ENCODE measurements around the gene TBC1D22A. TPM values are rescaled to one million over a fixed set of nuclear protein-coding genes. Genes with fewer than 3 reads are reported as not detected.

Gene TBC1D22A
- total and polyA plus RNA-seq, 2 donors = 11.8 to 25.7 TPM

DNA sequence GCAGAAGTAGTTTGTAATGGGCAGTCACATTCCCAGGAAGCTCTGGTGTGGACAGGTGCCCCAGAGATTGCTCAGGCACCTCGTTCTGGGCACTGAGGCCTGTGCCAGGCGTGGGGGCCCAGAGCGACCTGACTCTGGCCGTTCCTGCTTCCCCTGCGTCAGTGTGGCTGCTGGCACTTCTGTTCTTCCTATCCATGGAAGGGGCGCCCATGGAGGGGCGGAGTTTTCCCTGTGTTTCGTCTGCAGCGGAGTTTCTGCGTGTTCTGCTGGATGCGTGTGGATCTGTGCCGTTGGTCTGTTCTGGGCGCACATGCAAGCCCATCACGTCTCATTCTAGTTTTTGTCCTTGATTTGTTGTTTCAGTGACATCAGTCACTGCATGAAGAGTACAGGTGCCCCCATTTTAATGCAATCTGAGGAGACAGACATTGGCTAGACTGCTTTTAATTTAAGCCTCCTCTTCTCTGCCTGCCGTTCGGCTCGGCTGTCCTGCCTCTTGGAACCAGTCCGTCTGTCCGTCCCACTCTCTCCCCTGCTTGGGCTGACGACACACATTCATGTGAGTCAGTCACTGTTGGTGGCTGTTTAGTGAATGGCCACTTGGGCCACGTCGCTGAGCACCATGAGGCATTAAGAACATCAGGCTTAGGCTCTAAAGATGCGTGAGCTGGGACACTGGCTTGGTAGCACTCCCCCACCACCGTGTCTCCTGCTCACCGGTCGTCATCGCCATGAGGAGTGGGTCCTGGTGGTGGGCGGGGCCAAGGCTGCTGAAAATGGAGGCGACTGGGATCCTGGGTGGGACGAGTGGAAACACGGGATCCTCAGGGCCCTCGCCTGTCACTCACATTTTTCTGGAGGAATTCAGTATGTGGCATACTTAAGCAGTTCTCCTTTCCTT lies 255.8 kb downstream of the TBC1D22A start:
- no peak overlapping the region for H3K27ac ChIP-seq (ENCODE audit: low read depth in 1 of 2, low read length in 1 of 2)
- H3K27me3 ChIP-seq (ENCODE audit: control insufficient read depth in 2 of 2, insufficient read depth in 1 of 2, low read length in 1 of 2) = no peaks in the 10 kb centered on the region
- DNase-seq (ENCODE audit: low read depth in 6 of 9, low spot score in 9 of 9) = no peak
- H3K36me3 ChIP-seq (ENCODE audit: control insufficient read depth in 2 of 2, insufficient read depth in 2 of 2, low read length in 1 of 2) = no peaks in the 10 kb centered on the region
- H3K4me1 ChIP-seq (ENCODE audit: control insufficient read depth in 2 of 2, insufficient read depth in 2 of 2, low read length in 2 of 2) = no peaks in the 10 kb centered on the region
- H3K4me3 ChIP-seq (ENCODE audit: low read length in 2 of 2) = no peak overlapping the region
- WGBS = 98% methylated on average over 32 of the region's 32 CpGs
- peaks cover 0 to 15% of the 10 kb centered on the region in 2 donors for H3K9me3 ChIP-seq (ENCODE audit: control insufficient read depth in 2 of 2, insufficient read depth in 1 of 2, low read length in 1 of 2)

- H3K4me1 ChIP-seq (ENCODE audit: control insufficient read depth in 2 of 2, insufficient read depth in 2 of 2, low read length in 2 of 2) = no peaks in the 10 kb centered on the region
- WGBS = 93% methylated on average over 22 of the region's 22 CpGs
- no peak overlapping the region for H3K27ac ChIP-seq (ENCODE audit: low read depth in 1 of 2, low read length in 1 of 2)
- DNase-seq (ENCODE audit: low read depth in 6 of 9, low spot score in 9 of 9) = no peak
- H3K4me3 ChIP-seq (ENCODE audit: low read length in 2 of 2) = no peak overlapping the region
- H3K36me3 ChIP-seq (ENCODE audit: control insufficient read depth in 2 of 2, insufficient read depth in 2 of 2, low read length in 1 of 2) = no peaks in the 10 kb centered on the region
- no peaks in the 10 kb centered on the region for H3K27me3 ChIP-seq (ENCODE audit: control insufficient read depth in 2 of 2, insufficient read depth in 1 of 2, low read length in 1 of 2)
- peaks cover 0 to 15% of the 10 kb centered on the region in 2 donors for H3K9me3 ChIP-seq (ENCODE audit: control insufficient read depth in 2 of 2, insufficient read depth in 1 of 2, low read length in 1 of 2)
These were observed 256.8 kb downstream of the TBC1D22A start for GRCh38 chr22:47019012-47019790.

DNA sequence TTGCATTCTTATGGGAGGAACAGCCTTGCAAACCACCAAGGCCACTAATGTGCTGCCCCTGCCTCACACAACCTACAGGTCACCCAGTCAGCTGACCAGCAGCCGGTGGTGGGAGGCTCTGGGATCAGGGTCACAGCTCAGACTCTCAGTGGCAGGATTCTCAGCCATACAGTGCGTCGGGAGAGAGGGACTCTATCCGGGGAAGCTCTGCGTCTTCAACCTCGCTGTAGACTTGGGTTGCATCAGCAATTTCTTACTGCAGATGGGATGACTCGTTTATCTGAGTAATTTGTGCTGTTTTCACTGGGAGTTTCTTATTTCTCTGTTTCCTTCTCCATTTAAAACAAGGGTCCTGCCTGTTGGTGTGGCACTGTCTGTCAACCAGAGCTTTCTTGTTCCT lies 257.7 kb downstream of the TBC1D22A start:
- no peaks in the 10 kb centered on the region for H3K36me3 ChIP-seq (ENCODE audit: control insufficient read depth in 2 of 2, insufficient read depth in 2 of 2, low read length in 1 of 2)
- H3K27ac ChIP-seq (ENCODE audit: low read depth in 1 of 2, low read length in 1 of 2) = no peak overlapping the region
- DNase-seq (ENCODE audit: low read depth in 6 of 9, low spot score in 9 of 9) = no peak
- H3K4me1 ChIP-seq (ENCODE audit: control insufficient read depth in 2 of 2, insufficient read depth in 2 of 2, low read length in 2 of 2) = no peaks in the 10 kb centered on the region
- WGBS = 99% methylated on average over 7 of the region's 7 CpGs
- H3K4me3 ChIP-seq (ENCODE audit: low read length in 2 of 2) = no peak overlapping the region
- no peaks in the 10 kb centered on the region for H3K27me3 ChIP-seq (ENCODE audit: control insufficient read depth in 2 of 2, insufficient read depth in 1 of 2, low read length in 1 of 2)
- H3K9me3 ChIP-seq (ENCODE audit: control insufficient read depth in 2 of 2, insufficient read depth in 1 of 2, low read length in 1 of 2) = peaks cover 0 to 15% of the 10 kb centered on the region in 2 donors

GRCh38 chr22:47021371-47022074 lies 259.1 kb downstream of the TBC1D22A start:
- Histone ChIP-seq H3K9me3 (ENCODE audit: control insufficient read depth in 2 of 2, insufficient read depth in 1 of 2, low read length in 1 of 2) (peaks cover 0 to 15% of the 10 kb centered on the region in 2 donors), H3K27me3 (ENCODE audit: control insufficient read depth in 2 of 2, insufficient read depth in 1 of 2, low read length in 1 of 2) (no peaks in the 10 kb centered on the region), H3K4me3 (ENCODE audit: low read length in 2 of 2) (no peak overlapping the region), H3K4me1 (ENCODE audit: control insufficient read depth in 2 of 2, insufficient read depth in 2 of 2, low read length in 2 of 2) (no peaks in the 10 kb centered on the region), H3K36me3 (ENCODE audit: control insufficient read depth in 2 of 2, insufficient read depth in 2 of 2, low read length in 1 of 2) (no peaks in the 10 kb centered on the region), H3K27ac (ENCODE audit: low read depth in 1 of 2, low read length in 1 of 2) (no peak overlapping the region)
- no peak for DNase-seq (ENCODE audit: low read depth in 6 of 9, low spot score in 9 of 9)
- WGBS = 98% methylated on average over 7 of the region's 7 CpGs

DNA sequence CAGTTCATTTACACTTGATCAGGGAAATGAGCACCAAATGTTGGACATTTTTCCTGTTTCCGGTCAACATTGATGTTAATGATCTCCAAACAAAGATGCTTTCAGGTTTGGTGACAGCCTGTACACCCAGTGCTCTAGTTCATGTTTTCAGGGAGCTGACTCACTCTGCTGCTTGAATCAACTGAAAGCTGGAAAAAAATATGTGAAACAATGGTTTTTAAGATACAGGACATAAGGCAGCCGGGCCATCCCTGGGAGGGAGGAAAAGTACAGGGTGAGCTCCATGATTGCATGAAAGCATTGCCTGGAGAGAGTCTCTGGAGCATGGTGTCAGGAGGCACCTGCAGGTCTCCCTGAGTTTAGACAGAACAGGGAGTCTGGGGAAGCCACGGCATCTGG lies 259.6 kb downstream of the TBC1D22A start:
- Histone ChIP-seq H3K36me3 (ENCODE audit: control insufficient read depth in 2 of 2, insufficient read depth in 2 of 2, low read length in 1 of 2) (no peaks in the 10 kb centered on the region), H3K9me3 (ENCODE audit: control insufficient read depth in 2 of 2, insufficient read depth in 1 of 2, low read length in 1 of 2) (peaks cover 0 to 15% of the 10 kb centered on the region in 2 donors), H3K4me1 (ENCODE audit: control insufficient read depth in 2 of 2, insufficient read depth in 2 of 2, low read length in 2 of 2) (no peaks in the 10 kb centered on the region), H3K27me3 (ENCODE audit: control insufficient read depth in 2 of 2, insufficient read depth in 1 of 2, low read length in 1 of 2) (no peaks in the 10 kb centered on the region), H3K4me3 (ENCODE audit: low read length in 2 of 2) (no peak overlapping the region), H3K27ac (ENCODE audit: low read depth in 1 of 2, low read length in 1 of 2) (no peak overlapping the region)
- 96% methylated on average over 3 of the region's 3 CpGs for WGBS
- no peak for DNase-seq (ENCODE audit: low read depth in 6 of 9, low spot score in 9 of 9)

DNA sequence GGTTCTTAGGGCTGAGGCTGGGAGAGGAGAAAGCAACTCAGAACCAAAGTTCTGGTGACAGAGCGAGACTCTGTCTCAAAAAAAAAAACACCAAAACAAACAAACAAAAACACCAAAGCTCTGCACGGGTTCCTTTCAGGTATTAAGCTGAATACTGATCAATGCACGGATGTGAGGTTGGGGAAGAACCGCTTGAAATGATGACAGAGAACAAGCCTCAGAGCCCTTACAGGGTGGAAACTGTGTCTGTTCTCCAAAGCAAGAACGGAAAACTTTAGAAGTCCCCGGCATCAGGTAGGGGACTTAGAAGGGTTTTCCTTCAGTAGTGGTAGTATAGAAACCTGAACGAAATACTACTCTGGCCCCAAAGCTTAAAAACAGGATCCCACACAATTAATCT lies 260.0 kb downstream of the TBC1D22A start:
- H3K27ac ChIP-seq (ENCODE audit: low read depth in 1 of 2, low read length in 1 of 2) = no peak overlapping the region
- peaks cover 0 to 15% of the 10 kb centered on the region in 2 donors for H3K9me3 ChIP-seq (ENCODE audit: control insufficient read depth in 2 of 2, insufficient read depth in 1 of 2, low read length in 1 of 2)
- WGBS = 97% methylated on average over 7 of the region's 7 CpGs
- no peak overlapping the region for H3K4me3 ChIP-seq (ENCODE audit: low read length in 2 of 2)
- H3K4me1 ChIP-seq (ENCODE audit: control insufficient read depth in 2 of 2, insufficient read depth in 2 of 2, low read length in 2 of 2) = no peaks in the 10 kb centered on the region
- DNase-seq (ENCODE audit: low read depth in 6 of 9, low spot score in 9 of 9) = no peak
- H3K36me3 ChIP-seq (ENCODE audit: control insufficient read depth in 2 of 2, insufficient read depth in 2 of 2, low read length in 1 of 2) = no peaks in the 10 kb centered on the region
- no peaks in the 10 kb centered on the region for H3K27me3 ChIP-seq (ENCODE audit: control insufficient read depth in 2 of 2, insufficient read depth in 1 of 2, low read length in 1 of 2)

DNA sequence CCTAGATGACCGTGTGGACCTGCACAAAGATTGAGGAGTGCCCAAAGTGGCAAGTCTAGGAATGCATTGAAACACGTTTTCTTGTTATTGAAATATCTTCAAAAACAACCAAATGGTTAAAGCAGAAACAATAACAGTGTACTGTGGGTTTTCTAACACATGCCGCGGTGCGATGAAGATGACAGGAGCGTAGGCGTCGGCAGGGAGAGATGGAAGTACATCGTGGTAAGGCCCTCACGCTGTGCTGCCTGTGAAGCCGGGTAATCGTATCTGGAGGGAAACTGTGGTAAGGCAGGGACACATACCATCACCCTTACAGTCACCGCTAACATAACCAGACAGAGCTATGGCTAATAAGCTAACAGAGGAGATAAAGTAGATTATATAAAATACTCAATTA lies 261.4 kb downstream of the TBC1D22A start:
- Histone ChIP-seq H3K9me3 (ENCODE audit: control insufficient read depth in 2 of 2, insufficient read depth in 1 of 2, low read length in 1 of 2) (peaks cover 0 to 15% of the 10 kb centered on the region in 2 donors), H3K4me3 (ENCODE audit: low read length in 2 of 2) (no peak overlapping the region), H3K36me3 (ENCODE audit: control insufficient read depth in 2 of 2, insufficient read depth in 2 of 2, low read length in 1 of 2) (no peaks in the 10 kb centered on the region), H3K27ac (ENCODE audit: low read depth in 1 of 2, low read length in 1 of 2) (no peak overlapping the region), H3K27me3 (ENCODE audit: control insufficient read depth in 2 of 2, insufficient read depth in 1 of 2, low read length in 1 of 2) (no peaks in the 10 kb centered on the region), H3K4me1 (ENCODE audit: control insufficient read depth in 2 of 2, insufficient read depth in 2 of 2, low read length in 2 of 2) (peaks cover 0 to 4% of the 10 kb centered on the region in 2 donors)
- 96% methylated on average over 13 of the region's 13 CpGs for WGBS
- no peak for DNase-seq (ENCODE audit: low read depth in 6 of 9, low spot score in 9 of 9)

- Histone ChIP-seq H3K27ac (ENCODE audit: low read depth in 1 of 2, low read length in 1 of 2) (no peak overlapping the region), H3K27me3 (ENCODE audit: control insufficient read depth in 2 of 2, insufficient read depth in 1 of 2, low read length in 1 of 2) (no peaks in the 10 kb centered on the region), H3K36me3 (ENCODE audit: control insufficient read depth in 2 of 2, insufficient read depth in 2 of 2, low read length in 1 of 2) (peaks cover 0 to 7% of the 10 kb centered on the region in 2 donors), H3K4me1 (ENCODE audit: control insufficient read depth in 2 of 2, insufficient read depth in 2 of 2, low read length in 2 of 2) (peaks cover 0 to 38% of the 10 kb centered on the region in 2 donors), H3K4me3 (ENCODE audit: low read length in 2 of 2) (no peak overlapping the region), H3K9me3 (ENCODE audit: control insufficient read depth in 2 of 2, insufficient read depth in 1 of 2, low read length in 1 of 2) (no peaks in the 10 kb centered on the region)
- WGBS = 91% methylated on average over 9 of the region's 9 CpGs
- no peak for DNase-seq (ENCODE audit: low read depth in 6 of 9, low spot score in 9 of 9)
These were observed 265.3 kb downstream of the TBC1D22A start for GRCh38 chr22:47027766-47028165.
